ENCODE results near the gene GSTK1.

GRCh38 chr7:143289421-143289820, 26.2 kb downstream of the GSTK1 start:
- no peak for TF ChIP-seq CTCF (IDR thresholded peaks at IDR 0.05; ENCODE audit: low read depth, low read length, poor library complexity, severe bottlenecking)
- no peak for TF ChIP-seq EZH2phosphoT487 (IDR thresholded peaks at IDR 0.05; ENCODE audit: borderline replicate concordance, low read length)
